ENCODE results near the gene ATN1.

Gene ATN1

DNA sequence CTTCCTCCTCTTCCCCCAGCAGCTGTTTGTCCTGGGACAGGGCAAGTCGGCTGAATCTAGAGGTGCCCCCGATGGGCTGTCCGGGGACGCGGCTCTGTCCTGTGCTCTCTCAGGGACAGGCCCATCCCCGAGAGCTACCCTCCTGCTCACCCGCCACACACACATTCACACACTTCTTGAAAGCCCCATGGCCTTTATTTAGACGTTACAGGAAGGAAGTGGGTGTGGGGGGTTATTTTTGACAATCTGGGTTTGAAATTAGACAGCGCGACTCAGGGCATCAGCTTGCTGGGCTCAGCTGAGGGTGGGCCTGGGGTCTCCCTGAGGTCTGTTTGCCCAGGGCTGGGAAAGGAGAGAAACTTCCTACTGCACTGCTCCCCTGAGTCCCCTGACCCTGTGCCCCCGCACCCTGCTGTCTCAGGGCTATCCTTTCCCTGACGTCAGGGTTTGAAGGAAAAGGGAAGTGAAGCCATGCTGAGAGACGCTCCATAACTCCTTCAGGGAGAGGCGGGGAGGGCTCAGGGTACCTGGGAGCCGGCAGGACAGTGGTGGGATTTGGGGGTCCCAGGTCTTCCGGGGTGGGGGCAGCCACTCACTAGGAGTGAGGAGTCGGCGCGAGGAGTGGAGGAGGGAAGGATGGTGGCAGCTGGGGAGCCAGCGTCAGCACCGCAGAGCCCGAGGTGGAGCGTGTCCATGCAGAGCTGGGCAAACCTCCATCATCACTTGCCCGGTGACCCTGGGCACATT lies 31.5 kb downstream of the ATN1 start:
- DNase-seq, result no peak

DNA sequence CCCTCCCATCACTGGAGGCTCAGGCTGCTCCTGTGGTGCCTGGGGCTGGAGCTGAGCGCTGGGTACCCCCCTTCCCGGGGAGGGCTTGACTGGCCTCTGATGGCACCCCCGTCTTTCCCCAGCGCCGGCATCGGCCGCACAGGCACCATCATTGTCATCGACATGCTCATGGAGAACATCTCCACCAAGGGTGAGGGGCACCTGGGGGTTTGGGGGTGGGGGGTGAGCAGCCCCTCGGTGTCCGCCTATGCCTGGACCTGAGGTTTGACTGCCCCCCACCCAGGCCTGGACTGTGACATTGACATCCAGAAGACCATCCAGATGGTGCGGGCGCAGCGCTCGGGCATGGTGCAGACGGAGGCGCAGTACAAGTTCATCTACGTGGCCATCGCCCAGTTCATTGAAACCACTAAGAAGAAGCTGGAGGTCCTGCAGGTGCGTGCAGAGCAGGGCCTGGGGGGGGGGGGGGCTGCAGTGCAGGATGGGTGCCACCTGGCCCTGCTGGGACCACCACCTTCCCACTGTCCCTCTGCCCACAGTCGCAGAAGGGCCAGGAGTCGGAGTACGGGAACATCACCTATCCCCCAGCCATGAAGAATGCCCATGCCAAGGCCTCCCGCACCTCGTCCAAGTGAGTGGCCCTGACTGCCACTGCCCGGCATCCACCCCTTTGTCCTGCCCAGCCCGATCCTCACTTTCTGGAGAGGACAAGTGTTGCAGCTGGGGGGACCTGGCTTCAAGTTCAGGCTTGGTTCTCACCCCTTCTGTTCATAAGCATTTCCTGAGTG lies 32.2 kb downstream of the ATN1 start:
- no peak for DNase-seq

DNA sequence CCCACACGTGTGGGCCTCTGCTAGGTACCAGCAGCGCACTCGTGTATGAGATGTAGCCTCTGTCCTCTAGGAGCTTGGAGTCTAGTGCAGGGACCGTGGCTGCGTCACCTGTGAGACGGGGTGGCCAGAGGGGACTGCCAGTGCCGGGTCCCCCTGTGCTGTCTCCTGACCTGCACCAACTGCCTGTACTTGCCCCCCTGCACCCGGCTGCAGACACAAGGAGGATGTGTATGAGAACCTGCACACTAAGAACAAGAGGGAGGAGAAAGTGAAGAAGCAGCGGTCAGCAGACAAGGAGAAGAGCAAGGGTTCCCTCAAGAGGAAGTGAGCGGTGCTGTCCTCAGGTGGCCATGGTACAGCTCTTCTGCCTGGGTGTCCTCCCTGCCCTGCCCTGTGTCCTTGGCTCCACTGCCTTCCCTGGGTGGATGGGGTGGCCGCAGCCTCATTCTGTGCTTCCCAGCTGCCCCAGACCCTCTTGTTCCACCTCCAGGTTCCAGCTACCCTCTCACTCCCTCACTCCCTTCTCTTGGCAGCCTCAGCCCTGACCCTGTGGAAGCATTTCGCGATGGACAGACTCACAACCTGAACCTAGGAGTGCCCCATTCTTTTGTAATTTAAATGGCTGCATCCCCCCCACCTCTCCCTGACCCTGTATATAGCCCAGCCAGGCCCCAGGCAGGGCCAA lies 33.0 kb downstream of the ATN1 start:
- DNase-seq, result no peak

DNA sequence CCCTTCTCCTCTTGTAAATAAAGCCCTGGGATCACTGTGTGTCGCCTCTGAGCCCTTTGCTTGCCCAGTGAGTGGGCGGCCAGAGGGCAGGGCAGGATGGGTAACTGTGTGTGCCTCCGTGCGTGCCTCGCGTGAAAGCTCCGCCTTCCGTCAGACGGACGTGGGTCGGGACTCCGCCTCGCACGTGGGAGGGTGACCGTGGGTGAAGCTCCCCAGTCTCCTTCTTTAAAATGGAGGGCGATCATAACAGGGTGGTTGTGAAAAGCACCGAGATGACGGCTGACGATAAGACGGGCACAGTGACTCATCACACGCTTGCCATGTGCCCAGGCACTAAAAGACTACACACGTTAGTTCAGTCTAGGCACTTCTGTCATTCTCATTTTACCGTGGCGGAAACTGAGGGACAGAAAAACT lies 33.5 kb downstream of the ATN1 start:
- DNase-seq, result no peak

DNA sequence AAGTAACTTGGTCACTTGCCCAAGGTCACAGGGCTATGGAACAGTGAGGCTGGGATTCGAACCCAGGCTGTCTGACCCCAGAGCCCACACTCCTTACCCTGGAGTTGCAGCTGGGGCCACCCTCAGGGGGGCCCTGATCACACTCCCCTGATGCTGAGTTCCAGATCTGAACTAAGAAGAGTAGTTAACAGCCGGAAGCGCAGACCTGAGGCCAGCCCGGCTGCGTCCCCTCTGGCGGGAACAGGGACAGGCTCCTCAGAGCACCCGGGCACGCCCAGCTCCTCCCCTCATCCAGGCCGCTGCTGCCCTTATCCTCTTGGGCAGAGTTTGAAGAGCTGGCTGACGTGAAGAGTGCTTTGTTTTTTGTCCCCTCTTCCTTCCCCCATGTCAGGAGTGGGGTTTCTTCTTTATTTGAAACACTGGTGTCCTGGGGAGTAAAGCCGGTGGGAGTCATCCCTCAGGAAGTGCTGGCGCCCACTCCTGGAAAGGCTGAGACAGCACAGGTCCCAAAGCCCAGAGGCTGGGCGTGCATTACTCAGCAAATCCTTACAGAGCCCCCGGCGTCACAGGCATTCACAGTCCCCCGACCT lies 34.0 kb downstream of the ATN1 start:
- peak; percentile 86 for DNase-seq

DNA sequence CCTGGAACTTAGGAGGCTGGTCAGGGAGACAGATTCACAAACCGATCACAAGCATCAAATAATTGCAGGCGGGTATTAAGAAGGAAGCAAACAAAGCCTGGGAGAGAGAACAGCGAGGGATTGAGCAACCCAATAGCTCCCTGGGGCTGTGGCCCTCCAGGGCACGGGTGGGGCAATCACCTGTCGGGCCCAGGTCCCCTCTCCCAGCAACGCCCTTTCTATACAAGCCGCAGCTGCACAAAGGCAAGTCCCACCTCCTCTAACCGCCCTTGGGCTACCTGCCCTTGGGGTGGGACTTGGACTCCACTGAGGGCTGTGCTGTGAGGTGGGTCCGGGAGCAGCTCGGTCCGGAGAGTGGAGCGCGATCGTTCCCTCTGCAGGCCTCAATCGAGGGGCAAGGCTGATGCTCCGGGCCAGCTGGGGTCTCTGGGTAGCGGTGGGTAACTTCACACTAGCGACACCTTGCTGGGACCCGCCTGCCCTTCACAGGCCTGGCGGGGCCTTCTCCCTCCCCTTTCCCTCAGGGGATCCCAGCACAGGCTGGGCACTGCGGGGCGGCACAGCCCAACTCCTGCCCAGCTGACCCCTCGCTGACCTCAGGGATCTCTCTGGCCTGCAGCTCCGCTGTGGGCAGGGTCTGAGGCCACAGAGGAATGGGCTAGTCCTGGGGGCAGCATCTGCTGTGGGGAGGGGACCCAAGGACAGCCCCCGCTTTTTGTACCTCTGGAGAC lies 34.7 kb downstream of the ATN1 start:
- DNase-seq, result peak; percentile 82

DNA sequence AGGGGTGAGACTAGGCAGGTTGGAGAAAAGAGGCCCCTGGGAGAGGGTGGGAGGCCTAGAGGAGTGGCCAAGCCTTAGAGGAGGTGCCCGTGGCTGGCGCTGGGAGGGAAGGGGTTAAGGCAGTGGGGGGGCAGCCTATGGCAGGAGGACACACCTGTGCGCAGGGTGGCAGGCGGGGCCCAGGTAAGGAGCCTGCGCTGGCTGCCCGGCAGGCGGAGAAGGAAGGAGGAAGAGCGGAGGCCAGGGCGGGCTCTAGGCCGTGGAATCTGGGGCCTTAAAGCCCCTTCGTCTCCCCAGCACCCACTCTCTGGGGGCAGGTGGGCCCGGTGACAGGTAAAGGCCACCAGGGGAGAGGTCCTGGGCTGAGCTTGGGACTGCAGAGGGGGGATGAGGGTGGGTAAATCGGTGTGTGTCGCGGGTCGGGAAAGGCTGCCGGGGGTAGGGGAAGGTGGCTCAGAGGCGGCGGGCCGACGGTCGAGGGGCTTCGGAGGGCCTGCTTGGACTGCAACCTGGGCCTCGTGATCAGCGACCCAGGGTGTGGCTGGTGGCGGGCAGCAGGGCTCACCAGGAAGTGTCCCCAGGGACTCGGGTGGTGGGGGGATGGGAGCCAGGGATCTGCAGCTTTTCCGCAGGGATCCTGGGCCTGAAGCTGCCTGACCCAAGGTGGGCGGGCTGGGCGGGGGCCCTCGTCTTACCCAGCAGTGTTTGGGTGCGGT lies 35.4 kb downstream of the ATN1 start:
- DNase-seq, result peak; percentile 93

DNA sequence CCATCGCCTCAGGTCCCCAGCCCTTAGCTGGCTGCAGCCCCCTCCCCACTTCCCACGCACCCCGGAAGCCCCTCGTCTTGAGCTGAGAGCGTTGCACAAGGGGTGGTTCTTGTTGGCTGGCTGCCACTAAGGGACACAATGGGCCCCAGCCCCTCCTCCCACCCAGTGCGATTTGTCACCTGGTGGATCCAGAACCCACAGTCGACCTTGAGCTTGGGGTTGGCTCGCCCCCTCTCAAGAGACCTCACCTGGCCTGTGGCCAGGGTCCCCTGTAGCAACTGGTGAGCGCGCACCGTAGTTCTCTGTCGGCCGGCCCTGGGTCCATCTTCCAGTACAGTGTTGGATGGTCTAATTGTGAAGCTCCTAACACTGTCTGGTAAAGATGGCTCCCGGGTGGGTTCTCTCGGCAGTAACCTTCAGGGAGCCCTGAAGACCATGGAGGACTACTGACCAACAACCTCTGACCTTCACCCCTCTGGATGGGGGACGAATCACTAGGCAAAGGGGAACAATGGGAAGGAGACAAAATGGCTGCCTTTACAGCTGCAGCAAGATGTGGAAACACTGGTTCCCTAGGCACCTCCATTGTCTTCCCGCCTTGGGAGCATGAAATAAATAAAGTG lies 36.1 kb downstream of the ATN1 start:
- no peak for DNase-seq

DNA sequence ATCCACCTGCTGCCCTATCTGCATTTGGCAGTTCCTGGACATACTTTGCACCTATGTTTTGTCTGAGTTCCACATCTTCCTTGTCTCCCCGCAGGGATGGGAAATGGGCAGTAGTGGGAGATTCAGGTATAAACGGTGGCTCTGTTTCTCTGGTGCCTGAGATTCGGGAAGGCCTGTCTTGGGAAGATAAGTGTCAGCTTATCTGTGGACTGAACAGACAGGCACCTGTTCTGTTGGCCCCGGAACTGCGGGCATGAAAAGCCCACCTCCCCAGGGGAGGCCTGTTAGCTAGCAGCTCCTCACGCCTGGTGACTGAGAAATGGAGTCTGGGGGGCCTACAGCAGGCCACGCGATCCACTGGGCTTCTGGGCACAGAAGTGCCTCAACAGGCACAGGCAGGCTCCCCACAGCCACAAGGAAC lies 36.9 kb downstream of the ATN1 start:
- DNase-seq, result no peak

DNA sequence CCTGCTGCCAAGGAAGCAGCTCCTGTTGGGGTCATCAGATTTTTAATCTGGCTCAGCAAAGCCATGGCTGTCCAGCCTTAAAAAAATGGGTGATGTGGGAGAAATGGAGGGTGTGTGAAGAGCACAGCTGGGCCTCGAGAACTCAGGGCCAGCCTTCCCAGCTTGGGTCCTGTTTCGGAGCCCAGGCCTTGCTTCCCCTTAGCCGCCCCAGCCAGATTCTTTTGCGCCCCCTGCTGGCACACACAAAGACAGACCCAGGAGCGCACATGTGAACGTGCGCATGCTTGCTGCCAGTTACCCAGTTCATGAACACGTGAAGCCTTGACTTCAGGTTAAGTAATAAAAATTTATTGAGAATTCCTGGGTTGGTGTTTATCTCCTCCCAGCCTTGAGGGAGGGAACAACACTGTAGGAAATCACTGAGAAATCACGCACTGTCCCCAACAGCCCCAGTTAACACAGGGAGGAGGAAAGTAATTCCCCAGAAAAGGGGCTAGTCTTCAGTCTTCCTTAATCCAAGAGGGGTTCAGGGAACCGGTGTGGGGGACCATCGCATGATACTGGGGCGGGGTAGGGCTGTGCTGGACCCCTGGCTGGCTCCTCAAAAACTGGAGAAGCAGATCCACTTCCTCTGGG lies 37.4 kb downstream of the ATN1 start:
- peak; percentile 91 for DNase-seq

DNA sequence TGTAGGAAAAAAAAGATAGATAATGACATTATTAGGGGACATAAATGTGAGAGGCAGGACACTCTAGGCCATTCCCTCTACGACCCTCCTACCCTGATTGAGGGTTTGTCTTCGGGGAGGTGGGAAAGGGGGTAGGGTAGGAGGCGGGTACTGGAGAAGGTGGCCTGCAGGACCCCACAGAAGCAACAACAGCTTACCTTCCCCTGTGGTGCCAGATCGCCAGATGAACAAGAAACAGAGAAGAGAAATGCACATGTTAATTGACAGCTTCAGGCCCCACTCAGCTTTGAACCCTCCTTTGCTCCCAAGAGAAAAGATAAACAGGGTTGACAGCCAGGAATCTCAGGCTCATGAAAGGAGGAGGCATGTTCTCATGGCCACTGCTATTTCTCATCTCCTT lies 38.0 kb downstream of the ATN1 start:
- no peak for DNase-seq

DNA sequence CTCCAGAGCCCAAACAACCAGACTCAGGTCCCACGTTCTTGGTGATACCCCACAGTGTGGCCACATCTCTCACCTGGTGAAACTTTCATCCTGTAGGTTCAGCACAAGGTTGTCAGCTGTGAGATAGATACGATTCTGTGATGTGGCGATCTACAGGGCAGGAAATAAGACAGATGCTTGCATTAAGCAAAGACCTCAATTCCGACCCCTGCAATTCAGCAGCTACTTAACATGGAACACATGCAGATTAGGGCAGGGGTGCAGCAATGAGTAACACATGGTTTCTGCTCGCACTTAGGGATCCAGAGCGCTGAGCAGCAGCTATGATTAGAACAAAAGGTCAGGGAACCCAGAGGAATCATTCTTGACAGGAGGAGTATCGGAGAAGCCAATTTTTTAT lies 38.6 kb downstream of the ATN1 start:
- no peak for DNase-seq

DNA sequence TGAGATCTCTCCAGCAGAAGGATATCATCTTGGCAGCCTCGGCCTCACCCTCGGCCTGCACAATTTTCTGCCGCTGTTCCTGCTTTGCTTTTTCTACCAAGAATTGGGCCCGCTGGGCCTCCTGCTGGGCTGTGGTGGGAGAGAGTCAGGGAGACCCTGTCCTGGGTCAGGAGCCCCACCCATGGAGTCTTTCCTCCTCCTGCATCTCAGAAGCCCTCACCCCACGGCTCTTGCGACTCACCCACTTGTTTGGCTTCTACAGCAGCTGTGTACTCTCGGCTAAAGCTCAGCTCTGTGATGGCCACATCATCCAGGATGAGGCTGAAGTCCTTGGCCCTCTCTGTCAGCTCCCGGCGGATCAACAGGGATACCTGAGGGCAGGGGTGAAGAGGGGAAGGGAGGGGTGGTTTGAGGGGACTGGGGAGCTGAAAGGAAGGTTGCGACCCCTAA lies 39.9 kb downstream of the ATN1 start:
- DNase-seq, result no peak

DNA sequence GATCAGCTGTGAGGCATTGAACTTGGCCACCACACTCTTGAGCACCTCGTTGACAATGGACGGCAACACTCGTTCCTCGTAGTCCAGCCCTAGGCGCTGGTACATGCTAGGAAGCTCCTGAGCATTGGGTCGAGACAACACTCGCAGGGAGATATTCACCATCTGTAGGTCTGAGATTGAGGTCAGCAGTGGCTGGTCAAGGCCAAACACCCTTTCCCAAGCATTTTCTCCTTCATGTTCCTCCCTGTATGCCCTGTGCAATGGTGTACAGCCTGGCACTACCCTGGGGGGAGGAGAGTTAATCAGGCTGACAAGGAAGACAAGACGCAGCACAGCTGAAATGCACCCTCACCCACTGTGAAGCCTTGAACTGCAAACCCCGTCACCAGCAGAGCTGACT lies 40.7 kb downstream of the ATN1 start:
- no peak for DNase-seq

DNA sequence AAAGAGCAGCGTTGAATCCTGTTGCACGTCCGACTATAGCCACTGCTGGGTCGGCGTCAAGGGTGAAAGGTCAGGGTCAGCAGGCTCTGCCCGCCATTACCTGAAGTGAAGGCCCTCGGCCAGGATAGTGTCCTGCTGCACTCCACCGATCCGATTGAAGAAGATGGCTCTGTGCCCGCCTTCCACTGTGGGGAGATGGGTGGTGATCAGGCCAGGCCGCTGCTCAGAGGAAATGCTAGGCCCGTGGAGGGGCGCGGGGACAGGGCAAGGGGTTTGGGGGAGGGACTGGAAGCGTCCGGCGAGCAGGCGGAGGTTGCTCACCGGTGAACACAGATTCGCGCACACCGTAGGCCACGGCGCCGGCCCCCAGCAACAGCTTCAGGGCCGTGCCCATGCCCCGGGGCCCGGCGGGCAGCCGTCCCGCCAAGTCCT lies 42.4 kb downstream of the ATN1 start:
- no peak for DNase-seq

DNA sequence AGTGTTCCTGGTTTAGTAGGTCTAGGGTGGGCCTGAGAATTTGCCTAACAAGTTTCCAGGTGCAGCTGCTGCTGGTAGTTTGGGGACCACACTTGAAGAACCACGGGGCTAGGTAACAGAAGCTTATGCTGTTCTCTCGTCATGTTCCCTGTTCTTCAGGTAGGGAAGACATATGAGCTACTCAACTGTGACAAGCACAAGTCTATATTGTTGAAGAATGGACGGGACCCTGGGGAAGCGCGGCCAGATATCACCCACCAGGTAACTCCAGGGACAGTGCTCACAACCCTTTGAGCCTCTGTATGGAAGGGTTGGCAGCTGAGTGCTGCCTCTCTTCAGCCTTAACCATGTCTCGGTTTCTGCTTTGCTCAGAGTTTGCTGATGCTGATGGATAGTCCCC lies 46.4 kb downstream of the ATN1 start:
- DNase-seq, result no peak

DNA sequence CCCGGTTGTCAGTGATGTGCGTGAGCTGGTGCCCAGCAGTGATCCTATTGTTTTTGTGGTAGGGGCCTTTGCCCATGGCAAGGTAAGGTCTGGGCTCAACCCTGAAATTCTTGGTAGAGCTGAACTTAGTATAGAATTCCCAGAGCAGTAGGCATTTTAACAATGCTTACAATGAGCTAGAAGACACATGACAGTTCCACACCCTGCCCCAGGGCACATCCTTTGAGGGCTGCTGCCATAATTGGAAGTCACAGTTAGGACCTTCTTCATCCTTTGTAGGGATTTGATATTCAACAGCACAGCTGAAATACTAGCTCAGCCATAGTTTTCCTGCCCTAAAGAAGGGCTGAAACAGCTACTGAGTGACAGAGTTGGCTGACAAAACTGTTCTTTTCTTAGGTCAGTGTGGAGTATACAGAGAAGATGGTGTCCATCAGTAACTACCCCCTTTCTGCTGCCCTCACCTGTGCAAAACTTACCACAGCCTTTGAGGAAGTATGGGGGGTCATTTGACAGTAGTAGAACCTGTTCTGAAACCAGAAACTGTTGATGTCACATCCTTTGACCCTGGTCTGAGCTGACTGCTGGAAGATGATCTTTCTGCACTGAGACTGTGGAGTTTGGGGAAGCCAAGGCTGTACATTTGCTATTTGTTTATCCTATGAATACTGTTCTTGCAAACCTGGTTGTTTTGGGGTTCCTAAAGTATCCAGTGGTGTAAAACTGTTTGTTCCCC lies 47.7 kb downstream of the ATN1 start:
- no peak for DNase-seq

DNA sequence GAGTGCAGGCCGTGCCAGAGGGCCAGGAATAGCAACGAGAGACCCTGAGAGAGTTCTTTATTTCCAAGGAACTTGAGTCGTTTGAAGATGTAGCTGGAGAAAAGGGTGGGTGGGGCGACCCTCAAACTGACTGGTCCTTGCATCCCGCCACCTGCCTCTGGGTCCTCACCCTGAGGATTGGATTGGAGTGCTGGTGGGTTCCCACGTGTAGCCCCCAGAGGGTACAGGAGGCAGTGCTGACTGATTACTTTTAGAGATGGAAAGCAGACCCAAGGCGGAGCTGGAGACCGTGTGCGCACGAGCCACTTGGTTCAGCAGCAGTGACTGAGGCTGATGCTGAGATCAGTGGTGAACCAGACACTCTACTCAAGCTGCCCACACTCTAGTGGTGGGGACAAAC lies 49.9 kb downstream of the ATN1 start:
- no peak for DNase-seq

DNA sequence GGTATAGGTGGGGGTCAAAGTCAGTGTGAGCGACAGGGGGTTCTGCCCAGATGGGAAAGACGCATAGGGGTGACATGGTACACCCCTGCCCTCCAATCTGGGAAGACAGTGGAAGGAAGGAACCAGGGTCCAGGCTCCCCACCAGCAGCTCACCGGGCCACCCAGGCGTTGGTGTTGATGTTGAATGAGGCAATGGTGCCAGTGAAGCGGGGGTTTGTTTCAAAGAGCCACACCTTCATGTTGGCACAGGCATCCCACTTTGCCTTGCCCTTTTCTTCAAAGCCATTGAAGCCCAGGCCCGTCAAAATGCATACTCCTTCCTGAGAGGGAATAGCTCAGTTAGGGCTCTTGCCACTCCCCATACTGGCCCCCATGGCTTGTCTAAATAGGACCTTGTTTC lies 50.4 kb downstream of the ATN1 start:
- DNase-seq, result no peak

DNA sequence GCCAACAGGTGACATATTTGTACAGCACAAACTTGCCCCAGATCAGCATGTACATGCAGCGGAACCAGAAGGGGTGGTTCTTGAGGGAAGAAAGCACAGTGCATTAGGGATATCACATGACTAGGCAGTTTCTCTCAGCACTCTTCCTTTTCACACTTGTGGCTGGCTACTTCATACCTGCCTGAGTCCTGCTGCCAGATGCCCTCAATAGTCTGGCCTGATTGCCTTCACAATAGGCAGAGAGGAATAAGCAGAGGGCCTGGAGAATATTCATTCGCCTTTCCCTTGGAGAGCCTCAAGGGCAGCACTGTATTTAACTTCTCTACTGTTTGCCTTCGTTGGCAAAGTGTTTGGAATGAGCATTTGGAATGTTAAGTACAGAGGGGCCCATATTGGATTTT lies 50.9 kb downstream of the ATN1 start:
- DNase-seq, result no peak
